Esophagus (tissue), 2 donors: Measurements from ENCODE around the gene PRRT1. TPM values are rescaled to one million over a fixed set of nuclear protein-coding genes. Genes with fewer than 3 reads are reported as not detected.

Source experiments
- H3K27ac ChIP-seq, 2 donors: one replicate each; pipeline ENCODE4 v1.5.1; 2013; ENCODE audit warnings: low read depth in 2 of 2, mild to moderate bottlenecking in 2 of 2, inconsistent platforms in 1 of 2, low read length in 1 of 2, moderate library complexity in 1 of 2
- H3K27me3 ChIP-seq, 2 donors: one replicate each; pipeline ENCODE4 v1.6.1; 2013; ENCODE audit warnings: low read length in 2 of 2, control low read depth in 1 of 2, mild to moderate bottlenecking in 1 of 2; ENCODE audit not compliant: insufficient read depth in 2 of 2, control insufficient read depth in 1 of 2
- H3K36me3 ChIP-seq, 2 donors: one replicate each; pipeline ENCODE4 v1.6.1; 2013; ENCODE audit warnings: low read length in 1 of 2; ENCODE audit not compliant: control insufficient read depth in 2 of 2, insufficient read depth in 2 of 2
- H3K4me1 ChIP-seq, 2 donors: one replicate each; pipeline ENCODE4 v1.6.1; 2013; ENCODE audit warnings: low read length in 1 of 2; ENCODE audit not compliant: control insufficient read depth in 2 of 2, insufficient read depth in 2 of 2
- H3K4me3 ChIP-seq, 2 donors: one replicate each; pipeline ENCODE4 v1.5.1; 2013; ENCODE audit warnings: low read length in 2 of 2, mild to moderate bottlenecking in 2 of 2, low read depth in 1 of 2, moderate library complexity in 1 of 2
- H3K9me3 ChIP-seq, 2 donors: one replicate each; pipeline ENCODE4 v1.6.1; 2013; ENCODE audit warnings: mild to moderate bottlenecking in 2 of 2, low read depth in 1 of 2, low read length in 1 of 2, moderate library complexity in 1 of 2; ENCODE audit not compliant: control insufficient read depth in 2 of 2, insufficient read depth in 1 of 2
- WGBS, 2 donors: extraction: QIAGEN DNeasy Blood & Tissue Kit; methylation state at CpG; one replicate each; pipeline ENCODE4 v1.1.7; 2013; 5-methylcytosine and 5-hydroxymethylcytosine counted together
- polyA plus RNA-seq, 2 donors: library from polyadenylated mRNA; stranded (reverse); fragments of 200-250 nt; gene quantifications; one replicate each; pipeline ENCODE4 v1.2.3, GENCODE V29; 2013
- donor health status: healthy with polysubstance abuse.
- donor health status: Bipolar disorder and iron deficiency.

Gene PRRT1
- polyA plus RNA-seq, 2 donors, result 1.8 to 2.3 TPM

DNA sequence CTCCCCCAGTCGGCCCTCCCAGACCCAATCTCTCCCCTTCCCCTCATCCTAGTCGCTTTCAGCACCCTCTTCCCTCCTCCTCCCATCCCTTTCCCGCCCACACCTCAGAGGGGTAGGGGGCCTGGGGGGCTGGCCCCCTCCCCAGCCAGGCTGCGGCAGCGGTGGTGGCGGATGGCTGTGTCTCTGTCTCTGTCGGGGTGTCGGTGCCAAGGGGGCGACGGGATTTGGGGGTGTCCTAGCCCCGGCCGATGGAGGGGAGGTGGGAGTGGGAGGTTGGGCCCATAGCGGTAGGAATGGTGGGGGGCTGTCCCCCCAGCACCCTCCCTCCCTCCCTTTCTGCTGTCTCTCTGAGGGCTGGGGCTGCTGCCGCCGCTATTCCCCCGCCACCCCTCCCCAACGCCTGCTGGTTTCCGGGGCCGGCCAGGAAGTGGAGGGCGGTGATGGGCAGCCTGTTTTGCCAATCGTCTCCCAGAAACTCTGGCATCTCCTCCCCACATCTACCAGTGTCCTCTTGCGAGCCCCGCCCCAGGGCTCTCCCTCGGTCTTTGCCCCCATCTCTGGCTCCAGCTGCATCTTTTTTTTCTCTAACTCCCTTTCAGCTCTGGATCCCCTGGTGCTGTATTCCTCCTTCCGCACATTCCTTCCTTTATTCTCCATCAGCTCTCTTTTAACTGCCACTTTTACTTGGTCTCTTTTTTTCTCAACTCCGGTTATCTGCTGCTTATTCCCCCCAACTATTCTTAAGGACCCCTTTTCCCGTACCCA lies 24.2 kb upstream of the PRRT1 start, which contains the start of gene AGPAT1:
Gene AGPAT1, minus strand, starts transcription at position 374 of the 765 bp plus-strand sequence. CDS start 4,588 bp downstream, outside the sequence.
- peak within 1 kb of the TSS; percentile 81 to 89 for H3K4me3 ChIP-seq
- peaks cover 0 to 5% of the 10 kb centered on the region in 2 donors for H3K36me3 ChIP-seq
- peak within 1 kb of the TSS; percentile 88 to 97 for H3K27ac ChIP-seq
- H3K4me1 ChIP-seq, result peaks cover 2 to 6% of the 10 kb centered on the region in 2 donors
- H3K27me3 ChIP-seq, result no peaks in the 10 kb centered on the region
- H3K9me3 ChIP-seq, result no peaks in the 10 kb centered on the region
- 0 to 1% methylated on average over 19 to 27 of the region's 27 CpGs for WGBS, 2 donors

DNA sequence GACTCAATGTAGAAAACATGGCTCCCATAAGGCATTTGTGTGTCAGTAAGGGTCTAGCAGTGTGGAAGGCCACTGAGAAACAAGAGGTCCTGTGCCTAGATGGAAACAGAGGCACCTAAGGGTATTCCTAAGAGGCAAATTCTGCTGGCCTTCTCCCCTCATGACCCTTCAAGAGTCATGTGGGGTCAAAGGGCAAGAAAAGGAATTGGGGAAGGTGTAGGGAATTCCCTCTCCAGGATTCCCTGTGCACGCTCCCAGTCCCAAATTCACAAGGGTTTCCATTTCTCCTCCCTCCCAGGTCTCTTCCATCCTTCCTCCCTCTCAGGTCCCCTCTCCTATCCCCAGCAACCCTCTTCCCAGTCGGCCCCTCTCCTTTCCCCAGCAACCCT lies 23.6 kb upstream of the PRRT1 start:
- peaks cover 2 to 6% of the 10 kb centered on the region in 2 donors for H3K4me1 ChIP-seq
- peaks cover 0 to 8% of the 10 kb centered on the region in 2 donors for H3K36me3 ChIP-seq
- no peaks in the 10 kb centered on the region for H3K9me3 ChIP-seq
- peak overlapping the region; percentile 81 to 89 for H3K4me3 ChIP-seq
- H3K27ac ChIP-seq, result peak overlapping the region; percentile 79 to 91
- no peaks in the 10 kb centered on the region for H3K27me3 ChIP-seq
- WGBS, 2 donors, result 10 to 14% methylated on average over 2 of the region's 2 CpGs

DNA sequence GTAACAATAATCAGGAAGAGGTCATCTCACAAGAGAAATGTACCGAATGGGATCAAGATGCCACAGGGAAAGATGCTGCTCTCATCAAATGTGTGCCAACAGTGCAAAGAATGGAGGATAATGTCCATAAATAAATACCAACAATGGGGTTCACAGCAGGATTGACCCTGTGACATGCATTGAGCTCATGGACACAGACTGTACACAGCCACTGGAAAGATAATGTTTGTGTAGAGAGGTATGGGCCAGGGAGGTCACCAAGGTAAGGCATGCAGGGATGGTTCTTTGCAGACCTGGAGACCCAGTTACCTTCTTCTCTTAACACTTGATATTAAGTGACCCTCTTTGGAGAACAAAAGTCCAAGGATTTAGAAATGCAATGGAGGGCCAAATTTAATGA lies 22.7 kb upstream of the PRRT1 start:
- Histone ChIP-seq H3K4me1 (peaks cover 2 to 6% of the 10 kb centered on the region in 2 donors), H3K36me3 (peaks cover 0 to 16% of the 10 kb centered on the region in 2 donors), H3K27ac (no peak overlapping the region), H3K4me3 (no peak overlapping the region), H3K9me3 (no peaks in the 10 kb centered on the region), H3K27me3 (no peaks in the 10 kb centered on the region)
- 84 to 88% methylated on average over 1 of the region's 1 CpG for WGBS, 2 donors

DNA sequence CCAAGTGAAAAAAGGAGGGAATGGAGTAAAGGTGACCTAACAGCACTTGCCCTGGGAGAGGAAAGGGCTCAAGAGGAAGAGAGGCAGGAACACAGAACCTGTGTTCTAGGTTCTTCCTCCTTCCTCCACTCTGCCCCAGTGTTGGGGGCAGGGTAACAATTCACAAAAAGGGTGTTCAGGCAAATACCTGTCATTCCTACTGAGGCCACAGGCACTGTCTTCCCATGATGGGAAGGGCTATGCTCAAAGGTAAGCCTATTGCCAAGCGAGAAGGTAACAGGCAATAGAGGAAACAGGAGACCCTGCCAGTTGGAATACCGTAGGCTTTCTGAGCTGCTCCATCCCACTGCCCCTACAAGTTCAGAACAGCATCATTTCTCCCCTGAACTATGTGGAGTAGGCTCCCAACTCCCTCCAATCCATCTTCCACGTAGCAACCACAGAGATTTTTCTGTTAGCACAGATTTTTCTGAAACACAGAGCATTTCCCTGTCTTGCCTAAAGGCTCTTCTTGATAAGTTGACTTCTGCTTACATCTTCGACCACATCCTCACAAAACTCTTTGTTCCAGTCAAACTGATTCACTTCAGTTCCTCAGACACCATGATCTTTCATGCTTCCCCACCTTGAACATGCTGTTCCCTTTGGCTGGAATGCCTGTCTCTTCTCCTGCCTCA lies 21.4 kb upstream of the PRRT1 start:
- H3K4me1 ChIP-seq, result peaks cover 2 to 3% of the 10 kb centered on the region in 2 donors
- H3K27ac ChIP-seq, result peak overlapping the region in 1 of 2 donors; percentile 1
- 65 to 72% methylated on average over 4 of the region's 4 CpGs for WGBS, 2 donors
- no peaks in the 10 kb centered on the region for H3K9me3 ChIP-seq
- no peak overlapping the region for H3K4me3 ChIP-seq
- no peaks in the 10 kb centered on the region for H3K27me3 ChIP-seq
- H3K36me3 ChIP-seq, result peaks cover 0 to 22% of the 10 kb centered on the region in 2 donors

DNA sequence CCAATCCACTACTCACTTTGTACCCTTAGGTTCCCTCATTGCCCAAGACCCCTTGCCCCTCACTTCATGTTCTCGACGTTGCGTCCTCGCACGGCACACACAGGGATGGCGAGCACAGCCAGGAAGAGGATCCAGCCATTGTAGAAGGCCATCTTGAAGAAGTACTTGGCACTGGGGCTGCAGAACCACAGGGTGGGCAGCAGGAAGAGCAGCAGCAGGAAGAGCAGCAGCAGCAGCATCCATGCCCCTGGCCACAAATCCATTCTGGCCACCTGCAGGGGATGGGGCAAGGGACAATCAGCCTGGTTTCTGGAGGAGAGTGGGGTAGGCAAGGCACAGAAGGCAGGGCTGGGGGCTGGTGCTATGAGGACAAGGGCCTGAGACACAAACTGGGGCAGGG lies 19.5 kb upstream of the PRRT1 start:
- peaks cover 0 to 37% of the 10 kb centered on the region in 2 donors for H3K36me3 ChIP-seq
- no peak overlapping the region for H3K27ac ChIP-seq
- H3K9me3 ChIP-seq, result no peaks in the 10 kb centered on the region
- peaks cover 2 to 6% of the 10 kb centered on the region in 2 donors for H3K4me1 ChIP-seq
- H3K27me3 ChIP-seq, result no peaks in the 10 kb centered on the region
- 93 to 96% methylated on average over 6 of the region's 6 CpGs for WGBS, 2 donors
- H3K4me3 ChIP-seq, result no peak overlapping the region

DNA sequence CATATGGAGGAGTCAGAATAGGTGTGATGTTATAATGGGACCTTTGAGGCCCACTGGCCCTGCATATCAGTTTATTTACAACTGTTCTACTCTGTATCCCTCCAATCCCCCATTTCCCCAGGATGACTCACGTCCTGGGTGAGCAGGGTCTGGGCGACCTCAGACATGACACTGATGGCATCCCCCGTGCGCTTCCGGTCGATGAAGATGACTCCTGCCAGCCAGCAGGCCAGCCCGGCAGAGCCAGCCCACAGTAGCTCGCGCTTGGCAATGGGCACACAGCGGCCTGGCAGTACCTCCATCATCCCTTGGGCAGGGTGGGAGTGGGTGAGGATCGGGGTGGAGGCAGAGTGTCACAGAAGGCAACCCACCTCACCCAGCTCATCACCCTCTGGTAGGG lies 18.6 kb upstream of the PRRT1 start:
- Histone ChIP-seq H3K4me1 (peaks cover 2 to 5% of the 10 kb centered on the region in 2 donors), H3K36me3 (peaks cover 0 to 43% of the 10 kb centered on the region in 2 donors), H3K9me3 (no peaks in the 10 kb centered on the region), H3K27me3 (no peaks in the 10 kb centered on the region), H3K27ac (no peak overlapping the region), H3K4me3 (no peak overlapping the region)
- WGBS, 2 donors, result 91 to 93% methylated on average over 11 of the region's 11 CpGs

DNA sequence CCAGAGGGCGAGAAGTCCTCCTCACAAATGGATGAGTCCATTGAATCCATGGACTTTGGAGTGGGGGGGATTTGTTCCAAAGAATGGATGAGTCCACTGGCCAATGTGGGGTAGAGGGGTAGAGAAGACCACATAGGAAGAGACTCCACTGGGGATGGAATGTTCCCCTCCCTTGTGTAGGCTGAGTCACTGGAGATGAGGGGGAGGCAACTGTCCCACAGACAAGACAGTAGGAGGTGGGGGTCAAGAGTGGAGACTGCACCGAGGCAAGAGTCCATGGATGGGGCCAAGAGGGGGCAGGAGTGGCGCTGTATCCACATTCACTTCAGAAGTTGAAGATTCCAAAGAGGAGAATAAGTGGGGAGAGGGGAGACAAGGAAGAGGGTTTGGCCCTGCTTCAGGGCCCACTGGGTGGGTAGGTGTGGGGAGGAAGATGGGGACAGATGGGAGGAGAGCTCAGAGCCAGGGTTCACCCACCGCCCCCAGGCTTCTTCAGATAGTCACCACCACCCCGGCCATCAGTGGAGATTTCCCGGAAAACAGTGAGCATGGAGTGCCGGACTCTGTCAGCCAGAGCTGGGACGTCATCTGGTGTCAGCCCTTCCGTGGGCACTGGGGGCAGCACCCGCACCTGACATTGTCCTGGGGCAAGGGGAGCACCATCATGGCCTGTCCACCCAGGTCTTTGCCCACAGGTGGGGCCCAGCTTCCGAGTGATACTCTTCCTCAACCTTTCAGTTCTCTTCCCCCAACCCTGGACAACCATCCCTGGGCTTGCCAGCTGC lies 17.3 kb upstream of the PRRT1 start:
- H3K27ac ChIP-seq, result no peak overlapping the region
- WGBS, 2 donors, result 78 to 84% methylated on average over 10 to 11 of the region's 11 CpGs
- H3K36me3 ChIP-seq, result peaks cover 0 to 43% of the 10 kb centered on the region in 2 donors

DNA sequence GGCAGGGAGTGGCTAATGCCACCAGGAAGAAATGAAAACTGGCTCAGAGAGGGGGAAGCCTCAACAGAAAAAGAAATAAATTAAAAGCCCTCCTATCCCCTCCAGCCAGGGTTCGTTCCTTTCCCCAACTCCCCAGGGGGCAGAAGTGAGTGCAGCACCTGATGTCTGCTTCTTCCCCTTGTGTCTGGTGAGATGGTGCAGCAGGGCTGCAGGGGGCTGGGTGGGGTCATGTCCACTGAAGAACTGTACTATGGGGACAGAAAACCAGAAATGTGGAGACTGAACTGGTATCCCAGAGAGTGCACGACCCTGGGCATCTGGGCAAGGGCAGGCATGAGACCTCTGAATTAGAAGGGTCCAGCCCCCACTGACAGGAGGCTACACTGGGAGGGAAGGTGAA lies 16.6 kb upstream of the PRRT1 start:
- peaks cover 0 to 43% of the 10 kb centered on the region in 2 donors for H3K36me3 ChIP-seq

More for the DNA sequence above, 17.3 kb upstream of the PRRT1 start:
- H3K4me3 ChIP-seq, result no peak overlapping the region
- no peaks in the 10 kb centered on the region for H3K27me3 ChIP-seq
- H3K9me3 ChIP-seq, result no peaks in the 10 kb centered on the region
- H3K4me1 ChIP-seq, result peaks cover 0 to 3% of the 10 kb centered on the region in 2 donors

DNA sequence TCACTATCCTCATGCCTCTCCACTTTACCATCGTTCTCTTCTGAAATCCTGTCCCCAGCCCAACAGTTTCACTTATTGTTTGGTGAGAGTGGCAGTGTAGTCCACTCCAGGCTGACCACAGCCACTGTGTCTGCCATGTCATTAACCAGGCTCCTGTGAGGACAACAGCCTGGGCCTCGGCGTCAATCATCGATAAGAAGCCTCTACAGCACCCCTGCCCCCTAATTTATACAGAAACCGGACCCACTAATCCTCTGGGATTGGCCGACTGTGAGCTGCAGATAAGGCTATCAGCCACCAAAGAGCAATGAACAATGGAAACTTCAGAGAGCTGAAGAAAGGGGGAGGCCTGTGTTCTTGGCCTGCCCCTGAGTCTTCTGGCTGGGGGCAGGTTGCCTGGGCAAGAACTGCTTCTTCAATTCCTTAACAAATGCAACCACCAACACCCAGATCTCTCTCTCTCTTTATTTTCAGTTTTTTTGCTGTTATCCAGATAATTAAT lies 16.1 kb upstream of the PRRT1 start:
- no peaks in the 10 kb centered on the region for H3K27me3 ChIP-seq
- H3K4me3 ChIP-seq, result no peak overlapping the region
- peaks cover 0 to 3% of the 10 kb centered on the region in 2 donors for H3K4me1 ChIP-seq
- peaks cover 0 to 44% of the 10 kb centered on the region in 2 donors for H3K36me3 ChIP-seq
- WGBS, 2 donors, result 68 to 73% methylated on average over 6 of the region's 6 CpGs
- no peaks in the 10 kb centered on the region for H3K9me3 ChIP-seq
- H3K27ac ChIP-seq, result no peak overlapping the region

More for the DNA sequence above, 16.6 kb upstream of the PRRT1 start:
- peak overlapping the region in 1 of 2 donors; percentile 3 for H3K27ac ChIP-seq
- no peaks in the 10 kb centered on the region for H3K27me3 ChIP-seq
- H3K4me3 ChIP-seq, result no peak overlapping the region
- H3K9me3 ChIP-seq, result no peaks in the 10 kb centered on the region
- H3K4me1 ChIP-seq, result peaks cover 0 to 3% of the 10 kb centered on the region in 2 donors
- 69 to 79% methylated on average over 2 of the region's 2 CpGs for WGBS, 2 donors
